GM12878 (cell line): ENCODE measurements around the gene TCF12.

Experiments used
- MLLT1 ChIP-seq: fragments of 450-650 bp; IDR thresholded peaks from 2 replicates; pipeline ENCODE4 v1.6.1; 2016; ENCODE audit warnings: mild to moderate bottlenecking
- RAD21 ChIP-seq: IDR thresholded peaks from 2 replicates; pipeline ENCODE4 v1.6.1; 2011; ENCODE audit warnings: mild to moderate bottlenecking, low read depth, low read length, moderate library complexity; ENCODE audit not compliant: insufficient read depth
- YY1 ChIP-seq: IDR thresholded peaks from 2 replicates; pipeline ENCODE4 v1.6.1; 2011; ENCODE audit warnings: low read depth, mild to moderate bottlenecking, low read length
- ZNF274 ChIP-seq: IDR thresholded peaks from one replicate; pipeline ENCODE4 v1.8.0; 2011; ENCODE audit not compliant: insufficient read length, insufficient read depth
- TF ChIP-seq, protein P1 (sequence below), 3 experiments: IDR thresholded peaks in 2 of 3; conservative IDR thresholded peaks in 1 of 3; 2 replicates each; pipeline ENCODE4 v1.5.1; 2011; ENCODE audit warnings: low read depth in 3 of 3, low read length in 3 of 3, mild to moderate bottlenecking in 3 of 3, control low read depth in 2 of 3, moderate library complexity in 2 of 3, inconsistent platforms in 1 of 3, mixed read lengths in 1 of 3; ENCODE audit not compliant: control insufficient read depth in 2 of 3, insufficient read depth in 1 of 3; ENCODE audit errors: extremely low read depth in 1 of 3

GRCh38 chr15:57158997-57159668 is 240.7 kb downstream of the TCF12 start:
- TF ChIP-seq, protein P1, sequence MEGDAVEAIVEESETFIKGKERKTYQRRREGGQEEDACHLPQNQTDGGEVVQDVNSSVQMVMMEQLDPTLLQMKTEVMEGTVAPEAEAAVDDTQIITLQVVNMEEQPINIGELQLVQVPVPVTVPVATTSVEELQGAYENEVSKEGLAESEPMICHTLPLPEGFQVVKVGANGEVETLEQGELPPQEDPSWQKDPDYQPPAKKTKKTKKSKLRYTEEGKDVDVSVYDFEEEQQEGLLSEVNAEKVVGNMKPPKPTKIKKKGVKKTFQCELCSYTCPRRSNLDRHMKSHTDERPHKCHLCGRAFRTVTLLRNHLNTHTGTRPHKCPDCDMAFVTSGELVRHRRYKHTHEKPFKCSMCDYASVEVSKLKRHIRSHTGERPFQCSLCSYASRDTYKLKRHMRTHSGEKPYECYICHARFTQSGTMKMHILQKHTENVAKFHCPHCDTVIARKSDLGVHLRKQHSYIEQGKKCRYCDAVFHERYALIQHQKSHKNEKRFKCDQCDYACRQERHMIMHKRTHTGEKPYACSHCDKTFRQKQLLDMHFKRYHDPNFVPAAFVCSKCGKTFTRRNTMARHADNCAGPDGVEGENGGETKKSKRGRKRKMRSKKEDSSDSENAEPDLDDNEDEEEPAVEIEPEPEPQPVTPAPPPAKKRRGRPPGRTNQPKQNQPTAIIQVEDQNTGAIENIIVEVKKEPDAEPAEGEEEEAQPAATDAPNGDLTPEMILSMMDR (IDR thresholded peaks at IDR 0.05 in 2 of 3, conservative IDR thresholded peaks at IDR 0.05 in 1 of 3; ENCODE audit: control insufficient read depth in 2 of 3, extremely low read depth in 1 of 3, insufficient read depth in 1 of 3, low read depth in 3 of 3, low read length in 3 of 3): no peak
- no peak for TF ChIP-seq YY1
- no peak for TF ChIP-seq RAD21
- no peak for TF ChIP-seq ZNF274
- no peak for TF ChIP-seq MLLT1
